GM19099 (cell line): Measurements from ENCODE around the gene NMT1.

Source experiments
- POLR2A ChIP-seq: IDR thresholded peaks from 3 replicates; pipeline ENCODE4 v1.6.1; 2011; ENCODE audit warnings: low read depth; ENCODE audit not compliant: insufficient read length; ENCODE audit errors: extremely low read depth

The NMT1 gene

DNA sequence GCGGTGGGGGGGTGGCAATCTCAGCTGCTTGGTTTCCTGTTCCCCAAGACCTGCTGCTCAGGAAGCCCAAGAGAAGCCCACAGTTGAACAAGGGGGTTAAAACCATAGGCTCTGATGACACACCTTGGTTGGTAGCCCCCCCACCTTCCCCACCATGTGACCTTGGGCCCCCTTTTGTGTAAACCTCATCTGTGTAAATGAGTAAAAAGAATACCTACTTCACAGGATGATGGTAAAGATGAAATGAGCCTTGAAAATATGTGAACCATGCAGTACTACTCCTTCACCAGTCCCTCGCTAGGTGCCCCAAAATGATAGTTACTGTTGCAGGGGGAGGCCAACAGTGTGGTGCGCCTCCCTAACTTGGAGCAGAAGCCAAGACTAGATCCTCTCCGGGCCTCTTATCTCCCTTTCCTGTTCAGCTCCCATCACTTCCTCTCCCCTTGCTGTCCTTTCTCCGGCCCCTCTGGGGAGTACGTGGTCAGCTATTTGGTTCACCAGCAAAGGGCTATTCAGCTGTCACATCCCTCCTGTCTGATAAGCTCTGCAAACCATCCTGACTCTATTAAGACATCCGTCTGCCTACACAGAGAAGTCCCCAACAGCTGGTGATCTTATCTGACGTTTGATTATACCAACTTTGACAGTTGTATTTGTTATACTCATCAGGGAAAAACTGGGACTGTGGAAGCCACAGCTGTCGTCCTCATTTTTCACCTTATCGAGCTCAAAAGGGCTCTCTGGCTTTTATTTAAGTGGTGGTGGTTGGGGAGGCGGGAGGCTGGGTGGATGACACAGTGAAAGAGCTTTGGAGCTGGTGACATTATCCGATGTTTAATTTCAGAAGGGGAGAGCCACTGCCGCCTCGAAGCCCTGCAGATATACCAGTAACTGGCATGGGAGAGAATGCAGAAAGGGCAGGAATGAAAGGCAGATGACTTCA lies 29.6 kb upstream of the NMT1 start:
- TF ChIP-seq POLR2A = no peak

DNA sequence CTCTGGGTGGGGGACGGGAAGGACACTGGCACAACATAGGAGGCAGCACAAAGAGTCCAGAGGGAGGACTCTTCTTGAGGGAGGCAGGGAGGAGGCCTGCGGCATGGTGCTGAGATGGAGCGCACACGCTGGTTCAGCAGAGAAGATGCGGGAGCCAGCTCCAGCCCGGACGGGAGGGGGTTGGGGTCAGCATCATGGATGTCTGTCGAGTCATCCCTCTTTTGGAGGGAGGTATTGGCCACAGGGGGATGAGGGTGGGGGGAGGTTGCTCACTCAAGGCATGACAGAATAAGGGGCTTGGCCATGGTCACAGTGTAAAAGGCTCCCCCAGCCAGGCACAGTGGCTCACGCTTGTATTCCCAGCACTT lies 29.0 kb upstream of the NMT1 start:
- TF ChIP-seq POLR2A = no peak

DNA sequence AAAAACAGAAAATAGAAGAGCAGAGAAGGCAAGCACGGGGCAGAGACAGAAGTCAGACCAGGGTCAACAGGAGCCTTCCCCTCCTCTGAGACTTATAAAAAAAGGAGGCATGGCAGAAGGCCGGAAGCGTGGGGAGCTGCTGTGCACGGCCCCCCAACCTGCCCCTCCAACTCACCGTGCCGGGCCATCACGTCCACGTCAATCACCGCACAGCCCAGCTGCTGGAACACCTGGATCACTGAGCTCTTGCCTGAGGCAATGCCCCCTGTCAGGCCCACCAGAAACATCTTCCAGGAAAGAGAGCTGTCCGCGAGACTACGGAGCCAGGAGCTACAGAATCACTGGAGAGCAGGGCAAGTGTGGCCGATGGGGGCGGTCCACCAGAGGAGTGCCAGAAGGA lies 26.5 kb upstream of the NMT1 start:
- TF ChIP-seq POLR2A = no peak

DNA sequence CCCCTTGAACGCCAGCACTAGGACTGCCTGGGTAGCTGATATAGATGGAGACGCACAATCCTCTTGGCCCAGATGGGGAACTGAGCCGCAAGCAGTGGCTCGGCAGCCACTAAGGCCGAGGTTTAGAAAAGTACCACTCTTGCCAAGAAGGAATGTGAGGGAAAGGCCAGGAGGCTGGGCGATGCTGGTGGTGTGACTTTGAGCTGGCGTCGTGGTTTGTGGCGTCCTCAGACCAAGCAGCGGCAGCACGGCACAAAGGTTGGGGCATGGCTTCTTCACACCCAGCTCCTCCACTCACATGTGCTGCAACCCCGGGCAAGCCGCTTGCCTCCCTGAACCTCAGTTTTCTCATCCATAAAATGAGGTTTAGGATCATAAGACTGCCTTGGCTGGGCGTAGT lies 25.3 kb upstream of the NMT1 start:
- no peak for TF ChIP-seq POLR2A

DNA sequence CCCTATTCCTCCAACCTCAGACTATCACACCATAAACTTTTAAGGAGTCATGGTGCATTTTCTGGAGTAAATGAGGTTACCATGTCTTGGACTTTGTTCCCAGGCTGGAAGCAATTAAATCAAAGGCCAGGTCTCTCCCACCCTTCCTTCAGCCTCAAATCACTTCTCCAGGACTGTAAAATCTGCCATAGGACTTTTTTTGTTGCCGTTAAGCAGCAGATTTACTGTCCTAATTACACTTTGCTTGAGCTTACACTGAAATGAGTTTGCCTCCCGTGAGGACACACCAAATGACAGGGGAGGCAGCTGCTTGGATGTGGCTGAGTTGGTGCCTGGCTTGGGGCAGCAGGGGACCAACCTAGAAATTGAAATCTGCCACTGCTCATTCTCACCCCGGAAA lies 24.4 kb upstream of the NMT1 start:
- TF ChIP-seq POLR2A = no peak

DNA sequence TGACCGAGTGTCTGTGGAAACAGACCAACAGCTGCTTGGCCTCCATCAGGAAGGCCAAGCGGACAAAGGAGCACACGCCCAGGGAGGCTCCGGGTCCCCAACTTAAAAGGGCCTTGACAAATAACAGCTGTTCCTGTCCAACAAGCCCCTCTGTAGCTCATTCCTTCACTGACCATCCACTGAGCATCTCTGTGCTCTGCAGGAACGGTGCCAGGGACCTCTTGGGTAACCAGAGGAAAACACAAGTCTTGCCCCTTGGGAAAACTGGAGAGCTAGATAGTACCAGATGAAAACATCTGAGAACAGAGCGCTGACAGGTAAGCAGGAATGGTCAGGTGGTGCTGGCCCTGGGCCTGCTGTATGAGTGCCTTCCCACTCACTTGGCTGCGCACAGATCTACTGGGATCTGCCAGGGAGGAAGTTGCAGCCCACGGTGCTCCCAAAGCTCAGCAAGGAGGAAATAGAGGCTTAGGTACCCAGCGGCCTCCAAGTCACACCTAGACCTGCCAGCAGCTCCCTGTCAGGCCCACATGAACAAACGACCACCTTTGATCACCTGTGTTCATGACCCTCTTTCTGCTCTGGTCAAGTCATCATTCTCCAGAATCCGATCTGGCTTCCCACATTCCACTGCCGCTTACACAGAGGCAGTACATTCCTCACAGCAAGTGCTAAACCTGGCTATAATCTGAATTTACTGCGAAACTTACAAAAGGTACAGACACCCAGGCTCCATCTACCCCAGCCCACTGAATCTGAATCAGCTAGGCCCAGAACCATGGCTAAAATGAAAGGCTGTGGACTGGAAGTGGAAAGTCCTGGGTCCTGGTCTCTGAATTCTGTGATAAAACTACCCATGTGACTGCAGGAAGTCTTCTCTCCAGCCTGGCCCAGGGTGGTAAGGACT lies 22.1 kb upstream of the NMT1 start:
- no peak for TF ChIP-seq POLR2A

DNA sequence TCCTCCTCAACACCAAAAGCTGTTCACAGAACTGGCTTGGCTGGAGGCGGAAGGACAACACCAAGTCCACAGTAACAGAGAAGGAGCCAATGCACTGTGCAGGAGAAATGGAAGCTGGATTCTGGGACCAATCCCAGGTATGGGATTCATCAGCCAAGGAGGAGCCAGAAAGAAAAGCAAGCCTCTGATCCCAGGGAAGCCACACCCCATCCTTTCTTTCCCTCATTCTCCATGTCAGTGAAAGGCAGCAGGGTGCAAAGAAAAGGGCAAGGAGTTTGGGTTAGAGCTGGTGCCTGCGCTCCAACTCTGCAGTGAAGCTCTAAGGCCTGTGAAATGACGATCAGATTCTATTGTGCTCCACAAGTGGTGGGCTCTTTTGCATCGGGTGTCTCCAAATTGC lies 20.7 kb upstream of the NMT1 start:
- TF ChIP-seq POLR2A = no peak

DNA sequence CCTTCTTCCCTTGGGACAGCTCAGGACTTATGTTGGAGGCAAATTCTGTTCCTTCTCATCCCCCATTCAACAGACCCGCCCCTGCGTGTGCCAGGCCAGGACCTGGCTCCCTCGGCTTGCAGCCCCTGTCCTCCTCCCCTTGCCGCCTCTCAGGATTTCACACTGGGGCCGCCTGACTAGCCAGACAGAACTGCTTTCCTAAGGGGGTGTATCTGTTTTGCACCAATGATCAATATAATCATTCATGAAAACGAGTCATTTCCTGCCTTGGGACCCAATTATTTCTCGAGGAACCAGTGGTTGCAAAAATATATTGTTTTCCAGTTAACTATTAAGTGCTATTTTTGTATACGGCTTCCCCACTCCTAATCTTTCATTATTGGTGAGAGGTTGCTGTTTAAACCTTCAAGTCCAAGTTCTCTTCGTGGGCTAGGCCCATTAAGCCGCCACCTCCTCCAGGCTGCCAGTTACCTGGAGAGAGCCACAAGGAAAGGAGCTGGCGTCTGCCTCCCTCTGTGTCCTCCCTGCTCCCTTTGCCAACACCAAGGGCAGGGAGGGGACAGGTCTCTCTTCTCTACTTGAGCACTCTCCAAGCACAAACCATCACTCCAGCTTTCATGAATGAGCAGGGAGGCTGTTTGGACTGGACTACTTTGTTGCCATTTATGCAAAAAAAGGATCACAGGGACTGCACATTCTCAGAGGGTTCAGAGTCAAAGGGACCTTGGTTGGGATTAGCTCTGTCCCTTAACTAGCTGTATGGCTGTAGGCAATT lies 18.6 kb upstream of the NMT1 start:
- no peak for TF ChIP-seq POLR2A

DNA sequence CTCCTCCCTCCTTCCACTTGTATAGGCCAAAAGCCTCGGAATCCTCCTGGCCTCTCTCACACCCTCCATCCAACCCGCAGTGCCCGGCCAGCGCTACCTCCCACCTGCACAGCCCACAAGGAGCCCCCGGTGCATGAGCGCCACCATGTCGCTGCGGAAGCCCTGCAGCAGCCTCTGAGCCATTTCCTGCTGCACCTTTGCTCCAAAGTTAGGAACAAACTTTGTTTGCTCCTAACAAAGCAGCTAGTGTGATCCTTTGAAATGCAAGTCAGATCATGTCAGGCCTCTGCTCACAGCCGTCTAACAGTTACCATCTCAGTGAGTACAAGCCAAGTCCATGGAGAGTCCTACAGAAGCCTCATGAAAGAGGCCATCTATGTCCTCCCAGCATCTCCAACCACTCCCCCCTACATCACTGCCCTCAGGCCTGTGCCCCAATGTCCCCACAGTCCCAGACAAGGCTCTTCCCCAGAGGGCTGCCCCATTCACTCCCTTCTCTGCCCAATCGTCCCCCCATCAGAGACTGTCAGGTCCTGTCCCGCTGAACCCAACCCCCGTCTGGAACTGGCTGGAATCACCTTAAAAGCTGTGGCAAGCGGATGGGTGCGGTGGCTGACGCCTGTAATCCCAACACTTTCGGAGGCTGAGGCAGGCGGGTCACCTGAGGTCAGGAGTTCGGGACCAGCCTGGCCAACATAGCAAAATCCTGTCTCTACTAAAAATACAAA lies 17.1 kb upstream of the NMT1 start:
- TF ChIP-seq POLR2A = no peak

DNA sequence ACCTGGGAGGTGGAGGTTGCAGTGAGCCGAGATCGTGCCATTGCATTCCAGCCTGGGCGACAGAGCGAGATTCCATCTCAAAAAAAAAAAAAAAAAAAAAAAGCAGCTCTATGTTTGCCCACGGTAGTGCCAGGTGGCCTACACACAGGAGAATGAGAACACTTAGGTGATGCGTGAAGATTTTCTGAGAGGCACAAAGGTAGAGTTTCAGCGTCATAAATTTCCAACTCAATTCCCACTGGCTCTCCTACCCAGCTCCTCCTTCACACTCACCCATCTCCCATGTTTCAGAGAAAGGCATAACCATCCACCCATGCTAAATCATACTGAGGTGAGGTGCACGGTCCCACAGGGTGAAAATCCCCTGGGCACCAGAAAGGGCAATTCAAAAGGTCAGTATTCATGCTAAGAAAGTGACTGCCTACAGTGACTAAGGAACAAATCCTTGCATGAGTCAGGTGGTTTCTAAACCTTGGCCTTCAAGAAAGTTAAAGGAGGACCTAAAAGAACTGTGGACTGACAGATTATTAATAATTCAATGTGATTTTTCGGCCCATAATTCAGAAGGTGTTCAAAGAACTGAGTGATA lies 14.5 kb upstream of the NMT1 start:
- no peak for TF ChIP-seq POLR2A

DNA sequence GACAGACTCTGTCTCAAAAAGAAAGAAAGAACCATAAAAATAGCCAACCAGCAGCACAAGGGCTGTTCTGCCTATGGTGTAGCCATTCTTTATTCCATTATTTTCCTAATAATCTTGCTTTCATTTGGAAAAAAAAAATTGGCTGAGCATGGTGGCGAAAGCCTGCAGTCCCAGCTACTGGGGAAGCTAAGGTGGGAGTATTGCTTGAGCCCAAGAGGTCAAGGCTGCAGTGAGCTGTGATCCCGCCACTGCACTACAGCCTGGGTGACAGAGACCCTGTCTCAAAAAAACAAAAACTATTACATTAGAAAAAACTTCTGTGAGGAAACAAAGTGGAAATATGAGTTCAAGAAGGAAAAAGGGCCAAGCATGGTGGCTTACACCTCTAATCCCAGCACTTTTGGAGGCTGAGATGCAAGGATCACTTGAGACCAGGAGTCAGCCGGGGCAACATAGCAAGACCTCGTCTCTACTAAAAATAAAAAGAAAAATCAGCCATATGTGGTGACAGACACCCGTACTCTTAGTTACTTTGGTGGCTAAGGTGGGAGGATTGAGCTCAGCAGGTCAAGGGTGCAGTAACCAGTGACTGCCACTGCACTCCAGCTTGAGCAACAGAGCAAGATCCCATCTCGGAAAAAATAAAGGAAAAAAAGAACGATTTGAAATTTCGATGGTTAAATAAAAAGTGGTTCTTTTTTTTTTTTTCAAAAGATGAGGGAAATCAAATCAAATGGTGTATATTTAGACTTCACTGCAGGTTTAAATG lies 12.1 kb upstream of the NMT1 start:
- TF ChIP-seq POLR2A = no peak

DNA sequence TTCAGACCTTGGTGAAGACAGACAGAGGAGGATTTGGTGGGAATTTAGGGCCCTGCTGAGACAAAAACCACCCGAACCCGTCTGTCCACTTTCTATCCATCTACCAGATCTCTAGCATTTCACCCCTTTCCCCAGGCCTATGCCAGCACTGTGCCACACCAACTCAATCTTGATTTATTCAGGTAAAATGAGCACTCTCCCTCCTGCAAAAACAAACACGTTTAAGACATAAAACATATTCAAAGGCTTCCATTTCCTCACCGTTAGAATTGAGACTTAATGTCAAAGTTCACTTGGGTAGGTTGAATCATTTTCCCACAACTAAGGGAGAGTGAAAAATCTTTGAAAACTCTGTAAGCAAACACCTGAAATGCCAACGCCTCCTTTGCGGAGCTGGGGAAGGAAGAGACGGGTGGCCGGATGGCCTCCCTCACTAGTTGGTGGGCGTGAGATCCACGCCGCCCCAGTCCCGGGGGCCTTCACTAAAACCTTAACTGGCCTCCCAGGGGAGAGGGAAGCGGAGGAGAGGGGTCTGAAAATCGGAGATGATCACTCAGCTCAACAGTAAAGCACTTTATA lies 10.5 kb upstream of the NMT1 start:
- no peak for TF ChIP-seq POLR2A

DNA sequence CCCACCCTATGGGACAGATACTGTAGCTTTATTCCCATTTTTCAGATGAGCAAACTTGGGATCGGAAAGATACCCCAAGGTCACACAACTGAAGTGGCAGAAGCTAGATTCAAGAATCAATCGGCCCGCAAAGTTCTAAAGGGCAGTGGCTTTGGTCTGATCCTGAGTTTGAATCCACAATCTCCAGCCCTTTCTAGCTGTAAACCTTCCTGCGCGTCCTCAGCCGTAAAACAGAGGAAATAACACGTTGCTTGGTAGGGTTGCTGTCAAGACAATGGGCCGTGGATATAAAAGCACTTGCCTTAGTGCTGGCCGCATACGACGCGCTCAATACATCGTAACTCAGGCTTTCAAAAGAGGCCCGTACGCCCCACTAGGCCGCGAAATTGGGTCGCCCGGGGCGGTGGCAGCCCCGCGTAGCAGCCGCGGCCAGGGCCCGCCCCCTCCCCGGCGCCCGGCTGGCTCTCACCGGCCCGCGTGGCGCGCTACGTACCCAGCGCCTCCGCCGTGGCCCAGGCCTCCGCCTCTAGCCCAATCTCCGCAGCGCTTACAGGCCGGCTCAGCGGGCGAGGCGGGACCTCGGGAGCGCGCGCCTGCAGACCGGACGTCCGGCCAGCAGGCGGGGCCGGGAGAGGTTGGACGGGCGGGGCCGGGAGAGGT lies 9.9 kb upstream of the NMT1 start, which contains the start of gene DCAKD:
TSS of gene DCAKD (minus strand) at position 573 of the 660 bp plus-strand sequence. CDS start 16,747 bp downstream, outside the sequence.
- peak; percentile 85 for TF ChIP-seq POLR2A
